ENCODE data around the gene MOK.
"Not testable (repeated sequence)": the region's sequence is repeated elsewhere in the genome, so short reads cannot be mapped to it uniquely, and the experiment has no call there.

Gene MOK

DNA sequence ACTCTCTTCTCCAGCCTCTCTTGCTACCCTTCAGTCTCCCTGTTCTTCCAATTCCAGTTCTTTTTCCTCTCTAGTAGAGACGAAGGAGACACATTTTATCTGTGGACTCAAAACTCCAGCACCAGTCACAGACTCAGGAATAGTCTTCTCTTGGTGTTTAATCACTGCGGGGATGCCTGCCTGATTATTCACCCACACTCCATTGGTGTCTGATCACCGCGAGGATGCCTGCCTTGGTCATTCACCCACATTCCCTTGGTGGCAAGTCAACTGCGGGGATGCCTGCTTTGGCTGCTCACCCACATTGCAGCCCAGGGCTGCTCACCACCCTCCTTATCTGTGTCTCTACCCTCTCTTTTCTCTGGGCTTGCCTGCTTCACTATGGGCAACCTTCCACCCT is 64.5 kb downstream of the MOK start:
- not testable (repeated sequence) for DNase-seq

DNA sequence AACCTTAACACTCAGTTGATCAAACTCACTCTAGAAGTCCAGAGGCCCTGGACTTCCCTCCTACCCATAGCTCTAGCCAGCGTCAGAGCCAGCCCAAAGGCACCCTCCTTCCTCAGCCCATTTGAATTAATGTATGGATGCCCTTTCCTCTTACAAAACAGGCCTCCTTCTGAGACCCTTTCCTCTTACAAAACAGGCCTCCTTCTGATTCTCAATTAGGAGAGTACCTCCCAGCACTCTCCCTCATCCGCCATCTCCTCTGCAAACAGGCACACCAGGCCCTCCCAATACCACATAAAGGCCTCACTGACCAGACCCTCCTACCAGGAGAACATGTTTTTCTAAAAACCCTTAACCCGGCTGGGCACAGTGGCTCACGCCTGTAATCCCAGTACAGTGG is 65.7 kb downstream of the MOK start:
- DNase-seq = no peak

DNA sequence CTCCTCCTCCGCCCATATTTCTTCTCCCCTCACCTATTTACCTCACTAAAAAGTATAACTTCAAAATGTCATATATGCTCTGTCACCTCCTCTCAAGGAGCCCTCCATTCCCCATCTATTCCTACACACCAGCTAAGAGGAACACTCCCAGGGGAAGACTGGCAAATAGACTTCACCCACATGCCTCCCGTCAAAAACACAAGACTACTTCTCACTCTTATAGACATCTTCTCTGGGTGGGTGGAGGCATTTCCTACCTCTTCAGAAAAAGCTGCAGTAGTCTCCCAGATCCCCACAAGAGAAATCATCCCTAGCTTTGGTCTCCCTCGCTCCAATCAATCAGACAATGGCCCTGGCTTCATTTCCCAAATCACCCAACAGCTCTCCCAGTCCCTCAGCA is 66.2 kb downstream of the MOK start:
- no peak for DNase-seq

DNA sequence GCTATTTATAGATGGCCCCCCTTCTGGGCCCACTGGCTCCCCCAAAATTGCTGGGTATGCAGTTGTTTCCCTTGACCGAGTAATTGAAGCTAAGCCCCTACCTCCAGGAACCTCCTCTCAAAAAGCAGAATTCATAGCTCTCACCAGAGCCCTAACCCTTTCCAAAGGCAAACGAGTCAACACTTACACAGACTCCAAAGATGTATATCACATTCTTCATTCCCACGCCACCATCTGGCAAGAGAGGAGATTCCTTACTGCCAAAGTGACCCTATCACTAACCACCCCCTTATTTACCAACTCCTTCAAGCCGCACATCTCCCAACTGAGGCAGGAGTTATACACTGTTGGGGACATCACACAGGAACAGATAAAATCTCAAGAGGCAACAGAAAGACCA is 66.8 kb downstream of the MOK start:
- DNase-seq = no peak

DNA sequence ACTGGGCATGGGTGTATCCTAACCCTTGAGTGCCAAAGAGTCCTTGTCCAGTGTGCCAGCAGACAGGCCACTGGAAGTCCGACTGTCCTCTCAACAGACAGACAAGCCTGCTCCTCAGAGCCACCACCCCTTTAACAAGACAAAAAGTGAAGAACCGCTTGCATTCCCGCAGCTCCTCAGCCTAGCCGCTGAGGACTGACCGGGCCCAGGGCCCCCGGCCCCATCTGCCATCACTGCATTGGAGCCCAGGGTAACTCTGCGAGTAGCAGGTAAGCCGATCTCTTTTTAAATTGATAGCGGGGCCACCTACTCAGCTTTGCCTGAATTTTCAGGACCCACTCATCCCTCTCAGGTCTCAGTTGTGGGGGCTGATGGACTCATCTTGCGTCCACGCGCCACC is 68.9 kb downstream of the MOK start:
- DNase-seq = no peak

DNA sequence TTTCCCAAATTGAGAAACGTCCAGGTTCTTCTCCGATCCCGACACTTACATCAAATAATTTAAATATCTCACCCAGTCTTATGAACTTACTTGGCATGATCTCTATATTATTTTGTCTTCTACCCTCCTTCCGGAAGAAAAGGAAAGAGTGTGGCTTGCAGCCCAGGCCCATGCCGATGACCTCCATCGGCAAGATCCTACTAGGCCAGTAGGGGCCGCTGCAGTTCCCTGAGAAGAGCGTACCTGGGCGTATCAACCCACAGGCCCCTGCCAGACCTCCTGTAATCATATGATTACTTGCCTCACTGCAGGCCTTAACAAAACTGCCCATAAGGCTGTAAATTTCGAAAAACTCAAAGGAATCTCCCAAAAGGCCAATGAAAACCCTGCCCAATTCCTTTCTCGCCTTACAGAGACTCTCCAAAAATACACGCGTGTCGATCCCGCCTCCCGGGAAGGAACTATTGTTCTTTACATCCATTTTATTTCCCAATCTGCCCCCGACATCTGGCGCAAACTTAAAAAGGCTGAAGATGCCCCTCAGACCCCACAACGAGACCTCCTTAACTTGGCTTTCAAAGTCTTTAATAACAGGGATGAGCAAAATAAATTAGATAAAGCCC is 69.6 kb downstream of the MOK start:
- peak; percentile 79 for DNase-seq

DNA sequence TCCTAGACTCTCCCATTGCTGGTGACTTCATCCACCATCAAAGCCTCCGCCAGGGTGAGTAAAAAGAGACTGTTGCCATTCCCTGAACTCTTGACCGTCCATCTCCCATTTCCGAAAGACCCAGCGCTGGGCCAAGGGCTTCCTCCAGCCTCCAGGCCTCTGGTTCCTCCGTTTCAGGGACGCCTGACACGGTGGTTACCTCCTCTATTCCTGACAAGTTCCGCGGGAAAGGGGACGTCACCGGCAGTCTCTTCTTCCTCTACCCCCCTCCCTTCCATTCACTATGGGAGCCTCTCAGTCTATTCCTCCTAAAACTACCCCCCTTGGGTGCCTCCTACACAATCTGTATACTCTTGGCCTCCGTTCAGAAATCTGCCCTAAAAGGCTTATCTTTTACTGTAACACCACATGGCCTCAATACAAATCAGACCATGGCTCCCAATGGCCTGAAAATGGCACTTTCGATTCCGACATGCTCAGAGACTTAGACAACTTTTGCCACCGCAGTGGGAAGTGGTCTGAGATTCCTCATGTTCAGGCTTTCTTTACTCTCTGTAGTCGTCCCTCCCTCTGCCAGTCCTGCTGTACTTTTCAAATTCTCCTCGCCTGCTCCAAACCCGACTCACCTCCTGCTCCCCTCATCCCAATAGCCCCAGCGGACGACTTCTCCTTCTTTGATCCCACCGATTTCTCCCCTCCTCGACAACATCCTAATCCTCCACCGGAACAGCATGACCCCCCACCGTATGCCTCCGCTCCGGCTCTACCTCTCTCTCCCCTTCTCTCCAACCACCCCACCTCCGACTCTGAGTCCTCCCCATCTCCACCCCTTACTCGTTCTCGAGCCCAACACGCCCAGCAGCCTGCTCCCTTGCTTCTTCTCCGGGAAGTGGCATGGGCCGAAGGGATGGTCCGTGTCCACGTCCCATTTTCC is 70.4 kb downstream of the MOK start:
- DNase-seq = no peak

DNA sequence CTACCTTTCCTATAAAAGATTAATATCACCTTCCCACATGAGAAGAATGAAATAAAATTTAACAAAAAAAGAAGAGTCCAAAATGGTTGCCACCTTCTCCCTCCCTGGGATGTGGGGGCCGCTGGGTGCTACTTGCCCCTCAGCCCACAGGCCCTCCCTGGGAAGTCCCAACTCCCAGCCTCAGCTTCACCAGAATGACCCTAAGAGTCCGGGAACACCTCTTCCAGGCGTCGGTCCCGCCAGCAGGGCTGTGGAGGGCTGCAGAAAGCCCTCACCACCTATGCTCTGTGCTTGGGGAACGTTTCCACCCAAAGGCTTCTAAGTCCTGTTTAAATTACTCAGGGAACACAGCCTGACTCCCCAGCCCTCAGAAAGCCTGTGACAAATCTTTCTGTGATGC is 71.9 kb downstream of the MOK start:
- DNase-seq = no peak

DNA sequence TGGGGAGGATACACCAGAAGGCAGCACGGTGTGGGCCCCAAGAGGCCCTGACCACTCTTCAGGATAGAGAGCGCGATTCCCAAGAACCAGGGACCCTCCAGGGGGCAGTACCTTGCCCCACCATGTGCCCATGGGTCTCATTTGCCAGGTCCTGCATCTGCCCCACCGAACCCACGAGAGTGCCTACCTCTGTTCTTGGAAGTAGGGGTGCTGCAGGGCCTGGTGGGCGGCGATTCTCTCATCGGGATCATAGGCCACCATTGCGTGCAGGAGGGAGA is 72.7 kb downstream of the MOK start:
- no peak for DNase-seq

DNA sequence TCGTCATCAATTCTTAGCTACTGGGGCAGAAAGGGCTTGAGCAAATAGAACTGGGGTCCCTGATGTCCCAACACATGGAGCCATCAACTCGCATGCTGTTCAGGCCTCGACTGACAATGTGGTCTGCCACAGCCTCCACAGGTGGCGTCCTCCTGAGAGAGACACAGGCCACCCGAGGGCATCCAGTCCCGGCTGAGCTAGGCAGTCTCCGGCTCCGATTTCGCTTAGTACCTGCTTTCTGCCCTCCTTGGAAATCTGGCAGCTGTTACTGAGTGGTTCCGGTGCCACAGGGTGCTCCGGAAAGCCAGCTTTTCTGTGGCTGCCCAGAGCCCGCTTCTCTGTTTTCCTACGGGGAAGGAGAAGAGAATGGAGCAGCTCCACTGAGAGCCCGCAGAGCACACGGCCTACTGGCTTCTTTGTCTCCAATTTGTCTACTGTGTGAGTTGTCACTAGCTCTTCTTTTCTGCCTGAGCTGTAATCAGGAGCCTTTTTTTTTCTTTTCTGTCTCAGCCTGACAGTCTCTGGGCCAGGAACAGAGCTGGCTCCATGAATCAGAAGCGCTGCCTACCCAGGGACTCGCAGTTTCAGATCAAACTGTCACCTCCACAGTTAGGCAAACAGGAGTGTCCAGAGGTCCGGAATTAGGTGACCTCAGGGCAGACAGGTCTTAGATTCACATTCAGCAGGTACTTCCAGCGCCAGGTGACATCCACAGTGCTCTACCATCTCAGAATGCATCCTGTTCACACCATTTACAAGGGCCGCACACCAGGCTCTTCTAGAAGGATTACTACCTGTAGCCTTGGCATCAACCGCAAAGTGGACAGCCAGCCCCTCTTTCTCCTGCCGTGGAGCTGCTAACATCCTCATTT is 73.3 kb downstream of the MOK start:
- DNase-seq = no peak

DNA sequence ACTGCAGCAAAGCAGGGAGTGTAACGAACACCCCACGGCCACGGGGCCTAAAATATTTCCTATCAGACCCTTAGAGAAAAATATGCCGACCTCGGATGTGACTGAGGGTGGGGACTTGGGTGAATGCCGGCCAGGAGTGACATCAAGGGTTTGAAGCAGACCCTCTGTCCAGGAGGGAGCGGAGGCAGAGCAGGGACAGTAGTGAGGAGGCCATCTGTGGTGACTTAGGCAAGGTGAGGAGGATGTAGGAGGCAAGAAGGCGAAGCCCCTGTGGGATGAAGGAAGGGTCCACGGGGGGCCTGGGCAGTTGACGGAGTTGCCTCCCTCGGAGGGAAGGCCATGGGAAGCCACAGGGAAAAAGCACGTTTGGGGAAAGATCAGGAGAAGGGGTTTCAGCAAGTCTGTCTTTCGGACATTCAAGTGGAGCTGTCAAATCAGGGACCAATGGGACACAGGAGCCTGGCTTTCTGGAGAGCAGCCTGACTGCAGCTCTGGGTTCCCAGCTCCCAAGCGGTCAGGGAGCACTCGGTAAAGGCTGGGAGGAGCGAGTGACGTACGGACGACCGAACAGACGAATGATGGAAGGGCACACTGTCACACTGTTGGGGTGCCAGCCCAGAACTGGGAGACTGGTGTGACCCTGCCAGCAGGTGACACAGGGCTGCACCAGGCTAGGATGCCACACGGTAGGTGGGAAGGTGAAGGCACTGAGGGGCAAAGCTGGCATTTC is 74.3 kb downstream of the MOK start:
- DNase-seq = no peak

DNA sequence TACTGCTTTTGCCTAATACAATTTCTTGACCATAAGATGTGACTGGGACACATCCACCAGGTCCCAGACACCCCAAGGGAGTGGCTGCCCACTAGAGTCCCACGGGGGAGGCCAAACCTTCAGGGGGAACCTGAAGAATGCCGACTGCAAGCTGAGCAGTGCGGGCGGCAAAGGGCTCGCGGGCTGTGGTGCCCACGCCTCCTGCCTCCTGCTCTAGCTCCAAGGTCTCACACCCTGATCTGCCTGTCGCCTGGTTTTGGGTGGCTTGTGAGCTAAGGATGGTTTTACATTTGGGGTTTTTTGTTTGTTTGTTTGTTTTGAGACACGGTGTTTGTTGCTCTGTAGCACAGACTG is 75.2 kb downstream of the MOK start:
- DNase-seq = no peak

DNA sequence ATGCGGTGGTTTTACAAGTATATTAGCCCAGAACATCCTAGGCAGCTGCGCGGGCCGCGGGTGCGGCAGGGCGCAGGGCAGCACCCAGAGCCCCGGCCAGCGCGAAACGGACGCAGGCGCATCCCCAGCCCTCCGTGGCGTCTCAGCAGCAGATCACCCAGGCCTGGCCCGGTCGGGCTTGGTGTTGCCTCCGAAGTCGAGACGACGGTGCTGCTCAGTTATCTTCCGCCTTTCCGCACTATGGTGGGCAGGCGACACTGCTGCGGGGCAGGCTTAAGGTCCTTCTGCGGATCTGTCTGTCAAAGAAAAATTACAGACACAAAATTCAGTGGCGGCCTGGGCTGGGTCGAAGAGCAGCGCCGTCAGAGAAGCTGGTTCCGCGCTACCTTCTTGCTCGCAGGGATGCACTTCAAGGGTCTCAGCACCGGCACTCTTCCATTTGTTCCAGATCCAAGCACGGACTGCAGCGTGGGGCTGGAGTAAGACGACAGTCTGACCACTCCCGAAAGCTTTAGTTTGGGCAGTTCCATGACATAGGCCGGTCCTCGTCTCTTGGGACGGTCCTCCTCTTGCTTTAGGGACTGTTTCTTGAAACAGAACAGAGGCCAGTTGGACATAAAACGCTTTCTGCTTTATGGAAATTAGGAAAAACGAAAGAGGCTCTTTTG is 75.8 kb downstream of the MOK start:
- DNase-seq = no peak

DNA sequence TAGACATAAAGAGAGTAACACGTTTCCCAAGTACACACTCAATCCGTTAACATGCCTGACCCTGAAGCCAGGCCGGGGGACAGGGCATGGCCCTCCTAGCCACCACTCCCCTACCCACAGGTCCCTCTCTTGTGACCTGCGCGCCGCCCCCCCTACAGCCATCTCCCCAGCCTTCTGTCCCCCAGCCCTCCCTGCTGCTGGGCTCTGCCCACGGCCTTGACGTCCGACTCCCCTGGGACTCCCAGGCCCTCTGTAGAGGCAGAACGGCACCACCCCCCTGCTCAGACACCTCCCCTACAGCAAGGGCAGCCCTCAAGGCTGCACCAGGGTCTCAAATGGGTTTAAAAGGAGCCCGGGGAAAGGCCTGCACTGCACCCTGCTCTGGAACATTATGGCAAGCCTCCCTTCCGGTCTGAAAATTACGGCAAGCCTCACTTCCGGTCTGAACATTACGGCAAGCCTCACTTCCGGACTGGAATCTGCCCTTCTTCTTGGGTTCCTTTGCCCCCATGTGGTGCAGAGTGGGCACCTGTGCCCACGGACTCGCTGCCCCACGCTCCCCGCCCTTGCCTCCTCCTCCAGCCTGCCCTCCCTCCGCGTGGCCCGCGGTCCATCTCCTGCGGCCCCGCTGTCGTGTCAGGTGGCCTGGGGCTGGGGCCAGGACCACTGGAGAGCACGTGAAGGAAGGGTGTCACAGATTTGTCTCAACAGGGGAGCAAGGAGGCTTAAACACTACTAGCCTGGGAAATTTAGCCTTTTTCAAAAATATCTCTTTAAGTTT is 77.6 kb downstream of the MOK start:
- DNase-seq = no peak

DNA sequence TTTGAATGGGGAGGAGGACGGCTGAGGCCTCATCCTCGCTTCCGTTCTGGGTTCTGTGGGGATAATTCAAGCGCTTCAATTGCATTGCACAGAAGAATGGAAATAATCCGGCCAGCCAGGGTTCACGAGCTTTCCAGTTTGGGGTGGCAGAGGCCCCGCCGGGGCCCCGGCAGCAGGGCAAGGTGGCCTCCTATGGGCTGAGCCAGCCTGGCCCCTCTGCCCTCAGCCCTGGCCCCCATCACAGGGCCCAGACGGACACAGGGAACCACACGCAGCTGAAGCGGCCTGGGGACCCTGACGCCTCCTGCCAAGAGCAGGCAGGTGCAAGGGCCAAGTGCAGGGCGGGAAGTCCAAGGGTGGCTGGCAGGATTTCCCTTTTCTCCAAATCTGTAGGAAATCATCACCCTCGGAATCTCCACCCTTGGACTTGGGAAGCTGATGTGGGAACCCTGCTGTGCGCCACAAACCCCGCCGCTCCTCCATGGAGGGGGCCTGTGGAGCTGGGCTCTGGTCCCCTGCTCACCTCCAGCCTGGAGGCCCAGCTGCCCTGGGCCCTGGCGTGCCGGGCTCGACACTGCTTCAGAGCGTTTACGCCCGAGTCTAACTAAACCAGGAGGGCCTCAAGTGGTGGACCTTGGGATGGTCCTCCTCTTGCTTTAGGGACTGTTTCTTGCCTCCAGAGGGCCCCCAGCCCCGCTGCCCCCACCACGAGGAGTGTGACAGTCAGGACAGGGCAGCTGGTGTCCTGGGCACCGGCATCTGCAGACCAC is 78.4 kb downstream of the MOK start:
- DNase-seq = no peak

DNA sequence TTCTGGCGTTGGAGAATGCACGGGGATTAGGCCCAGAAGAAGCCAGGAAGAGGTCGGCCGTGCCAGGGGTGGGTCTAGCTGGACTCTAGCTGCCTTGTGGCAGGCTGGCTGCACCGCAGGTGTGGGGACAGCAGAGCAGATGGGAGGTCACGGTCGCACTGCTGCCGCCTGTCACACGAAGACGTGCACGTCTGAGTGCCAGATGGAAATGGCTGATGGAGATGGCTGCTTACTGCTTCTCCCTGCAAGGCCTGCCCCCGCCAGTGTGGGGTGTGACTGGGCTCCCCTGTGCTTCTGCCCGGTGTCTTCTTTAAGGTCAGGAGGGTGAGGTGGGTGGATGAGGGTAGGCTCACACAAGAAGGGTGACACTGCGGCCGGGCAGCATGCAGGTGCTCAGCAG is 79.0 kb downstream of the MOK start:
- DNase-seq = no peak

DNA sequence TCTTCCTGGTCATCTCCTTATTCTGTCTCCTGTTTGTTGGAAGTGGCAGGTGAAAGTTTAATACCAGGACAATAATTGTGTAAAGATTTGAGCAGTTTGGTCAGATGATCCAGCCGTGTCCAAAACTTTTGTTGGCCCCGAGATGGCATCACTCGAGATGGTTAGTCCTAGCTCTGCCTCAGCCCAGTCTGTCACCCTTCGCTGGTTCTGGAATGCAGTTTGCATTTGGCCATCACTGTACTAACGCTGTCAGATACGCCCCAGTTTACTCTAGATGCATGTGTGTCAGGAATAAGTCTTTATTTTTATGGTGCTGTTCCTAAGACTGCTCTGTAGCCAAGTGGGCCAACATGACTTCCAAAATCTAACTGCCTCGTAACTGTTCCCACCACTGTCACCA is 79.6 kb downstream of the MOK start:
- DNase-seq = no peak

DNA sequence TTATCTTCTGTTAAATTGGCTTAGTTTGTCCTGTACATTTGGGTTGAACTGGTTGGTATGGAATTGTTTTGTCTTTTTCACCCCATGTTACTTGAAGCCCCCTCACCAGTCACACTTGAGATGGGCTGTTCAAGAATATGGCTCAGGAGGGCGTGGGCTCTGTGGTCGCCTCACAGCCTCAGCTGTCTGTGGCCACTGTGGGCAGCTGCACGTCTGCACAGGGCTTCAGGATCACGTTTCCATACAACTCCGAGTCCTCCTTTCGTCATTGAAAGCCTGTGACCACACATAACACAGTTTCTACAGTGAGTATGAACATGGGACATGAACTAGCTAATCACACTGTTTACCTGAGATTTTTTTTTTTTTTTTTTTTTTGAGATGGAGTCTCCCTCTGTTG is 81.3 kb downstream of the MOK start:
- no peak for DNase-seq

DNA sequence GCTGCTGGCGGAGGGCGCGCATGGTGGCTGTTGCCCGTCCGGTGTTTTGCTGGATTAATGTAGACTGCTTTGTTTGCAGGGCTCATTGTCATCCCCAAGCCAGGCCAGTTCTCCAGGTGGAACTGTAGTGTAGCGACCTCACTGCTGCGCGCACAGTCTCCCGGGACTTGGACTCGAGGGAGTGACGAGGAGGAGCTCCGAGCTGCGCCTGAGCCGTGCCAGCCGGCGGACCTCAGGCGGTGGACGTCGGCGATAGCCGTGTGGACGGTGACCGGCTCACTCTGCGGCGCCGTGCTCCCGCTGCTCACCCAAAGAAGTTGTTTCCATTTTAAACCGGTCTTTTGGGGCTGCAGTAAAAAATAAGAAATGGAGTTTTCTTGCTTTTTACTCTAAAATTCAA is 82.2 kb downstream of the MOK start:
- no peak for DNase-seq

DNA sequence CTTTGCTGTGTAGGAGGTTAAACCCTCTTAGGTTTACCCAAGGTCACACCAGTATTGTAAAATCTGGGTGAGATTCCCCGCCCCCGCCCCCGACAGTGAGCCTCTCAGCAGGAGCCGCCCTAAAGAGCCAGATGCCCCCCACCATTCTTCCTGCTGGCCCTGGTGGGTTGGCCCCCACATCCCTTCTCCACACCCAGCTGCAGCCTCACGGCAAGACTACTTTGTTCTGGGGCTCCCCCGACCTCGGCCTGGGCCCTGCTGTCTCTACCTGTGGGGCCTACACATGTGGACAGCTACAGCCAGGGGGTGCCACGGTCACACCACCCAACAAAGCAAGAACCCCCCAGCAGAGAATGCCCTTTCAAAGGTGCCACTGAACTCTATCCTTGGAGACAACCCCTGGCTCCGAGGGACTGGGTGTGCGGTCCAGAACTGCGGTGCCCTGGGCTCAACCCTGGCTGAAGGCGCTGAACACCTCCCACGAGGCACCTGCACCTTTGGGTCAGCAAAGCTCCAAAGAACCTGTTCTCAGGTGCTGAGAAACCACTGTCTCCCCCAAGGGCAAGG is 82.9 kb downstream of the MOK start:
- DNase-seq = no peak

DNA sequence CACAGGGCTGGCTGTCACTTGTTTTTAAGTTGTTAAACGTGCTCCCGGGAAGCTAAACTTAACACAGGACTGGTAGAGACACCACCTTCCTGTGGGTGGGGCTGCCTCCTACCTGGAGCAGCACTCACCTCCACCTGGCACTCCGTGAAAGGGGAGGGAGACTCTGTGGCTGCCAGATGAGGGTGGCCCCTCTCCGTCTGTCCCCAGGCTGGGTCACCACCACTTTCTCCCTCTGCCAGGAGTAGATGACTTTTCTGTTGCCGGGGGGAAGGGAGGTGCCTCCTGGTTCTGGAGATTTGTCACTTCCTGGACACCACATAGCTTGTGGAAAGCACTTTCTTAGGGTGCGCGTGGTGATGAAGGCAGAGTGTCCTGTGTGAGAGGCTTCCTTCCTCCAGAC is 83.9 kb downstream of the MOK start:
- DNase-seq = no peak

Data from right forelimb (tissue), 1 donor.